Measurements from ENCODE around the gene USH2A. TPM values are rescaled to one million over a fixed set of nuclear protein-coding genes. Genes with fewer than 3 reads are reported as not detected.

USH2A gene
- total RNA-seq, 1 donor from 2014 or later = 0.55 TPM

GRCh38 chr1:215875236-215875635, 548.0 kb downstream of the USH2A start:
- peaks cover 10% of the 10 kb centered on the region for H3K4me1 Mint-ChIP-seq (ENCODE audit: low read depth)
- TF ChIP-seq CTCF (IDR thresholded peaks at IDR 0.05; ENCODE audit: unreplicated experiment) = no peak
- no peaks in the 10 kb centered on the region for H3K27me3 Mint-ChIP-seq
- H3K9me3 Mint-ChIP-seq (ENCODE audit: low read depth) = no peaks in the 10 kb centered on the region
- DNase-seq (ENCODE audit: low spot score, unreplicated experiment) = no peak
- no peaks in the 10 kb centered on the region for H3K36me3 Mint-ChIP-seq (ENCODE audit: insufficient read depth)
- H3K4me3 Mint-ChIP-seq (ENCODE audit: low read depth) = no peak overlapping the region
- no peak overlapping the region for H3K27ac Mint-ChIP-seq

DNA sequence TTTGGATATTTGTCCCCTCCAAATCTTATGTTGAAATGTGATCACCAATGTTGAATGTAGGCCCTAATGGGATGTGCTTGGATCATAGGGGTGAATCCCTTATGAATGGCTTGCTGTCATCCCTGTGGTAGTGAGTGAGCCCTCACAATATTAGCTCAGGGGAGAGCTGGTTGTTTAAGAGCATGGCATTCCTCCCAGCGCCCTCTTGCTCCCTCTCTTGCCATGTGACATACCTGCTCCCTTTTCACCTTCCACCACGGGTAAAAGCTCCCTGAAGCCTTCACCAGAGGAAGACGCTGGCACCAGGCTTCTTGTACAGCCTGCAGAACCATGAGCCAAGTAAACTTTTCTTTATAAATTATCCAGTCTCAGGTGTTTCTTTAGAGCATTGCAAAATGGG, 550.6 kb downstream of the USH2A start:
- no peak overlapping the region for H3K27ac Mint-ChIP-seq
- peaks cover 10% of the 10 kb centered on the region for H3K4me1 Mint-ChIP-seq (ENCODE audit: low read depth)
- no peak for TF ChIP-seq CTCF (IDR thresholded peaks at IDR 0.05; ENCODE audit: unreplicated experiment)
- no peak for DNase-seq (ENCODE audit: low spot score, unreplicated experiment)
- H3K36me3 Mint-ChIP-seq (ENCODE audit: insufficient read depth) = no peaks in the 10 kb centered on the region
- peaks cover 3% of the 10 kb centered on the region for H3K27me3 Mint-ChIP-seq
- H3K4me3 Mint-ChIP-seq (ENCODE audit: low read depth) = no peak overlapping the region
- no peaks in the 10 kb centered on the region for H3K9me3 Mint-ChIP-seq (ENCODE audit: low read depth)

DNA sequence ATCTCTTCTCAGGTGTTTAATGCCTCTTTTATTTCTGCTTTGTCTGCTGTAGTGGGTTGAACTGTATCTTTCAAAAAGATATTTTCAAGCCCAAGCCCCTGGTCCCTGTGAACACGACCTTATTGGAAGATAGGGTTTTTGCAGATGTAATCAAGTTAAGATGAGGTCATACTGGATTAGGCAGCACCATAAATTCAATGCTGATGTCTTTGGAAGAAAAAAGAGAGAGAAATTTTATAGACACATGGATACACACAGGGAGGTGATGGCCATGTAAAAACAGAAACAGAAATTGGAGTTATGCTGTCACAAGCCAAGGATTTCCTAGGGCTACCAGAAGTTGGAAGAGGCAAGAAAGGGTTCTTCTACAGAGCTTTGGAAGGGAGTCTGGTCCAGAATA, 554.7 kb downstream of the USH2A start:
- Mint-ChIP-seq H3K27ac (no peak overlapping the region), H3K9me3 (ENCODE audit: low read depth) (peaks cover 1% of the 10 kb centered on the region), H3K27me3 (peaks cover 3% of the 10 kb centered on the region), H3K4me1 (ENCODE audit: low read depth) (peaks cover 3% of the 10 kb centered on the region), H3K4me3 (ENCODE audit: low read depth) (no peak overlapping the region), H3K36me3 (ENCODE audit: insufficient read depth) (no peaks in the 10 kb centered on the region)
- no peak for DNase-seq (ENCODE audit: low spot score, unreplicated experiment)
- TF ChIP-seq CTCF (IDR thresholded peaks at IDR 0.05; ENCODE audit: unreplicated experiment) = no peak

DNA sequence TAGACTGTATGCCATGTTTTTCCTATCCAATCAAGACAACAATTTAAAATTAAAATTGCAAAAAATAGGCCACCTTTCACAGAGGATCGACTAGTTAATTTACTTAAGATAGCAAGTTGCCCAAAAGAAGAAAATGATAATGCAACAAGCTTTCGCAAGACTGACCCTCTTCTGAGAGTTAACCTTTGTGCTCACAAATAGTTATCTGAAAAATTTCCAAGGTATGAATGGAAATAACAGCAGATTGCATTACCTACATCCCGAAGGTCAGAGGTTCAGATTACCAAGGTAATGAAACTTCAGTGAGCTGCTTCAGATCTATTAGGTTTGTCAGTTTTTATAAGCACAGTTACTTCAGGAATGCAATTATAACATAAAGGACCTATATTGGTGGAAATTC, 558.2 kb downstream of the USH2A start:
- peaks cover 9% of the 10 kb centered on the region for H3K9me3 Mint-ChIP-seq (ENCODE audit: low read depth)
- H3K27ac Mint-ChIP-seq = no peak overlapping the region
- H3K27me3 Mint-ChIP-seq = peaks cover 3% of the 10 kb centered on the region
- TF ChIP-seq CTCF (IDR thresholded peaks at IDR 0.05; ENCODE audit: unreplicated experiment) = no peak
- H3K4me1 Mint-ChIP-seq (ENCODE audit: low read depth) = peaks cover 5% of the 10 kb centered on the region
- H3K36me3 Mint-ChIP-seq (ENCODE audit: insufficient read depth) = peaks cover 2% of the 10 kb centered on the region
- no peak for DNase-seq (ENCODE audit: low spot score, unreplicated experiment)
- H3K4me3 Mint-ChIP-seq (ENCODE audit: low read depth) = no peak overlapping the region

DNA sequence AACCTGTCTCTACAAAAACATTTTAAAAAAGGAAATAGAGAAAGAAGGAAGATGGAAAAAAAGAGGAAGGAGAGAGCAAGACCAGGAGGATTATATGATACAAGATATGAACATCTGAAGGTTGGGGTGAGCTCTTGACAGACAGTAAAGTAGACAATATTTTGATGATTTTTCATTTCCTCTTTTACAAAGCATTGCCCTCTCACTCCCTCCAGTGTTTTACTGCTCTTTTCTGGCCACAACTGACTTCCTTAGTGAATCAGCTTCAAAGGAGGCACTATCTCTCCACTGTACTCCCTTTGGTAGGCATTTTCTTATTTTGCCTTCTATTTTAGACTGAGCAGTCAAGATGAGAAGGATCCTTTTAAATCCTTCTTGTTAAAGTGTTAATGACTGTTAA, 559.5 kb downstream of the USH2A start:
- peaks cover 5% of the 10 kb centered on the region for H3K4me1 Mint-ChIP-seq (ENCODE audit: low read depth)
- H3K27me3 Mint-ChIP-seq = peaks cover 3% of the 10 kb centered on the region
- H3K27ac Mint-ChIP-seq = no peak overlapping the region
- H3K9me3 Mint-ChIP-seq (ENCODE audit: low read depth) = peaks cover 9% of the 10 kb centered on the region
- peaks cover 2% of the 10 kb centered on the region for H3K36me3 Mint-ChIP-seq (ENCODE audit: insufficient read depth)
- no peak for TF ChIP-seq CTCF (IDR thresholded peaks at IDR 0.05; ENCODE audit: unreplicated experiment)
- no peak overlapping the region for H3K4me3 Mint-ChIP-seq (ENCODE audit: low read depth)
- DNase-seq (ENCODE audit: low spot score, unreplicated experiment) = no peak
